Activated CD8-positive, alpha-beta memory T cell treated with anti-CD3 and anti-CD28 coated beads, Interleukin-2, amount 50 U/mL, for 48 hours (primary cell): ENCODE measurements around the gene FBL.

ENCODE experiments used
- DNase-seq: peaks from one replicate; pipeline ENCODE4 v3.0.0-alpha.2; 2020

Gene FBL

GRCh38 chr19:39841041-39841440, 5.1 kb downstream of the FBL start:
- DNase-seq: no peak

- DNase-seq: no peak
Measured at GRCh38 chr19:39840492-39840891, 5.7 kb downstream of the FBL start.

- DNase-seq: no peak
Measured at GRCh38 chr19:39839678-39840327, 6.4 kb downstream of the FBL start.

GRCh38 chr19:39838569-39838968, 7.6 kb downstream of the FBL start:
- no peak for DNase-seq

DNA sequence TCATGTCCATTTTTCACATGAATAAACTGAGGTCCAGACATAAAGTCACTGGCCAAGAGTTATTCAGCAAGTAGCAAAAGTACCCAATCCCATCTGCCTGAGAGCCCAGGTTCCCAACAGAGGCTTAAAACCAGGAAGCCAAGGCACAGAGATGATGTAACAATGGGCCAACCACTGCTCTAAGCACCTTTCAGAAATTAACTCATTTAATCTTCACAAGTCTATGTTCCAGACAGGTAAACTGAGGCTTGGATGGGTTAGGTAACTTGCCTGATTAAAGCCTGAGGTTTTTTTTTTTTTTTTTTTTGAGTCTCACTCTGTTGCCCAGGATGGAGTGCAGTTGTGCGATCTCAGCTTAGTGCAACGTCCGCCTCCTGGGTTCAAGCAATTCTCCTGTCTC, 8.2 kb downstream of the FBL start:
- no peak for DNase-seq

- DNase-seq: no peak
Measured at GRCh38 chr19:39834287-39834841, 11.8 kb downstream of the FBL start.

DNA sequence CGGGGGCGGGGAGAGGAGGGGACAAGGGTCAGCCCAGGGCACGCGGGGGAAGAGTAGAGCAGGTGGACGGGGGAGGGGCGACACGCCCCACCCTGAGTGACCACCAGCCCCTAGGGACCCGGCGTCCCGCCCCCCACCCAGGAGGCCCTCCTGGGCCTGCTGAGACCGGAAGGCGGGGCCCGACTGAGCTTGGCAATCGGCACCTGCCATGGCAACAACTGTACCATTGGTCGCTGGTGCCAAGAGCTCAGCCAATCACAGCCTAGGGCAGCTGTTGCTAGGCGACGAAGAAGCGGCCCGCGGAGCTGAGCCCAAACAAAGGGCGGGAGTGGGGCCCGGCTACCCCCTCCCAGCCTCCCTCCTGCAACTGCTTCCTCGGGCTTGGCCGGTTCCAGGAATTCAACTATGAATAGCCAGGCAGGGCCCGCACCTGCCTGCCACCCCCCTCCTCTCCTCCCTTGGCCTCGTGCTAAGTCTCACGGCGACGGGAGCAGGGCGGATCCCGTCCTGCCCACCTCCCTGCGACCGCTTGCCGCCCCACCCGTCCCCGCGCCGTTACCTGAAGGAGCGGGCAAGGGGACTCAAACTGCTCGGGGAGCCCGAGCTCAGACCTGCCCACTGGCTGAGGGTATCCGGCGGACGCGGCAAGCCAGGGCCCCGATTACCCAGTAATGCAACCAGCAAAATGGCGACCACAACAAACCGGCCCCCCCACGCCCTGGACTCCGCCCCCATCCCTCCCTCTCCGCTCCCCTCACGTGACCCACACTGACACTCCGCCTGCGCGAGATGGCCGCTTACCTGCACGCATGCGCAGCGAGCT, 12.5 kb downstream of the FBL start, which contains the start of gene DYRK1B:
Gene DYRK1B, minus strand, starts transcription at position 699 of the 823 bp plus-strand sequence. CDS start 2,295 bp downstream, outside the sequence.
- DNase-seq: peak; percentile 96

- DNase-seq: no peak
Measured at GRCh38 chr19:39833160-39833463, 13.1 kb downstream of the FBL start.

GRCh38 chr19:39832341-39833083, 13.7 kb downstream of the FBL start:
- DNase-seq: no peak

DNA sequence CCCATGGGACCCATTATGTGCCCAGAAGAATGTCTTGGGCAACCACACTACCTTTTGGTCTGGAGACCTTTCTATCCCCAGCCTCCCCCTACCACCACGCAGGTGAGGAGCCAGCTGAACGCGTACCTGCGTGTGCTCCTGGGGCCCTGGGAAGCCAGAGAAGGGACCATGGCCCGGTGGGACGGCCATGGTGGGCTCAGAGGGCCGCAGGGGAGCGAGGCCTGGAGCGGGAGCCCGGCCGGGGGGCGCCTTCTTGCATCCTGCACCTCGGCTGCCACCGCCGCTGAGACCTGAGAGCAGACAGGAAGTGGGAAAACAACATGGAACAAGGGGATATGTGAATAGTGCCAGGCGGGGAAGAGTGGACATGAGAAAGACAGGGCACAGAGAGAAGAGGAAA, 14.5 kb downstream of the FBL start:
- no peak for DNase-seq

GRCh38 chr19:39830847-39831246, 15.3 kb downstream of the FBL start:
- DNase-seq: no peak

GRCh38 chr19:39830406-39830805, 15.8 kb downstream of the FBL start:
- DNase-seq: no peak

DNA sequence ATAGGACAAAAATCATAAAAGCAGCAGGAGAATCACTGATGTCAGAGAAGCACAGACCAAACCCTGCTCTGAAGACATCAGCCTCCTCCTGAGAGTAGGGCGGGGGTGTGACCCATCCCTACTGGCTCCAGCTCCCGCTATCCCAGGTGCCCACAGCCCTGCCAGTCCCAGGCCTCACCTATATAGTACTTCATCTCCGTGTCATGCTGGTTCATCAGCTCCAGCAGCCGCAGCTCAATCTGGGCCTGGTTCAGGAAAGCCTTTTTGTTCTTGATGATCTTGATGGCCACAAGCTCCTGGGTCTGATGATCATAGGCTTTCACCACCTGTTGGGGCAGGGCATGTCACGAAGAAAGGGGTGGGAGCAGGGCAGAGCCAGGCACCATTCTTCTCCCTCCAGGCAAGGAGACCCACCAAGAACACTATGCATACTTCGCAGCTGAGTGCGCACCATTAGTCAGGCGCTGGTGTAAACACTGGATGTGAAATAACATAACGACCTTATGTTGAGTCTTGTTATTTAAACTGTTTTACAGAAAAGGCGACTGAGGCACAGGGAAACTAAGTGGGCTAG, 16.4 kb downstream of the FBL start:
- no peak for DNase-seq

- no peak for DNase-seq
Measured at GRCh38 chr19:39828654-39829032, 17.5 kb downstream of the FBL start.

DNA sequence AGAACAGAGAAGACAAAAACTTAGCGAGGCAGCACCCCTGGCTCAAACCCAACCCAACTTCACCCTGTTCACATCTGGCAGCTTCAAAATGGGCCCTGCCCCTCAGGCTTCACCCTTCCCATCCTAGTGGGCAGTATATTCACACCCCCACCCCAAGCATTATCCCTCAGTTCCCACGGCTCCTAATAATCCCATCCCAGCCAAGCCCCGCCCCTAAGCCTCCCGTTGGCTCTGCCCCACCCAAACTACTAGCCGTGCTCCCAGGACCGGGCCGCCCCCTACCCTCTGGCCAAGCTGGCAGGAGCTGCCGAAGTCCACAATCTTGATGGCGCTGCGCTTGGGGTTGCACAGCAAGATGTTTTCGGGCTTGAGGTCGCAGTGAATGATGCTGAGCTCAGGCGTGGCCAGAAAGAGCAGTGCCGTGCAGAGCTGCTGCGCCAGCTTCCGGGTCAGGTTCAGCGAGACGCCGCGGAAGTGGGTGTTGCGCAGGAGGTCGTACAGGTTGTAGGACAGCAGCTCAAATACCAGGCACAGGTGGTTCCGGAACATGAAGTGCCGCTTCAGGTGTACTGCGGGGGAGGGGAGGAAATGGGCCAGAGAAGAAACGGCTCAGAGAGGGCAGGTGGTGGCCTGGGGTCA, 18.0 kb downstream of the FBL start:
- no peak for DNase-seq

- no peak for DNase-seq
Measured at GRCh38 chr19:39827216-39827615, 19.0 kb downstream of the FBL start.

- DNase-seq: no peak
Measured at GRCh38 chr19:39826311-39826945, 19.8 kb downstream of the FBL start.

DNA sequence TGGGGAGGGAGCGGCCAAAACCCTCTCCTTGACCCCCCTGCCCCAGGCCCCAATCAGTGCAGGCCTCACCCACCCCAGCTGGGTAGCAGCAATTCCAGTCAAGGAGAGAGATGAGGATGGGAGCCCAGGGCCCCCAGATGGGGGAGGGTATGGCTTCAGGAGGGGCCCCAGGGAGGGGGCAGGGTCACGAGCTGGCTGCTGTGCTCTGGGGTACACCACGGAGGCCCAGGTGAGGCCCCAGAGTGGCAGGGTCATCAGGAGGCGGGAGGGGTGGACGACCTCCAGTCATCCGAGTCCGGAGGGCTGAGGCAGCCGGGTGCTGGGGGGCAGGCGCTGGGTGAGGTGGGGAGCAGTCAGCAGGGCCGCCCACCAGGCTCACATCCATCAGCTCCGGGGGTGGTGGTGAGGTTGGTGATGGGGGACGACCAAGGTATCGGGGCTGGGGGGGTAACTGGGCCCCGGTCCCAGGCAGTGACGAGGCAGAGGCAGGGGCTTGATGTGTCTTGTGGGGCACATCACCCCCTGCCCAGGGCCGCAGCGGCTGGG, 20.6 kb downstream of the FBL start:
- no peak for DNase-seq

DNA sequence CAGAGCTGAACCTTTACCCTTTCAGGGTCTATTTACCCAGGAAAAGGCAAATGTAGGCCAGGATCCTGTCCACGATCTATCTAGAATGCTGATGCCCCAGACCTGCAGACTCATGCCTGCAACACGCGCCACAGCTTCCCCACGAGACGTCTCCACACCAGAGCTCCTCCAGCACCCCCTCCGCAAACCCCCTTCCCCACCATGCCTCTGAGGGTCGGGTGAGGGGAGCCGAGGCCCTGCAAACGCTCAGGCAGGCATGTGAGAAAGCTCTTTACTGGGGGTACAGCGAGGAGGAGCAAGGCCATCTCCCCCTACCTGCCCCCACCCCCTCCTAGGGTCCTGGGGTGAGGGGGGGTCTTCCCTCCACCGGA, 21.1 kb downstream of the FBL start:
- DNase-seq: no peak

- DNase-seq: peak; percentile 89
Measured at GRCh38 chr19:39824143-39825092, 21.8 kb downstream of the FBL start.

GRCh38 chr19:39823686-39824085, 22.5 kb downstream of the FBL start:
- DNase-seq: no peak
